ENCODE data around the gene ST14.
A peak's percentile ranks its signal among the peaks of the same experiment; 100 is the strongest.

ST14 gene

GRCh38 chr11:130159657-130160497 lies at the start of gene ST14:
TSS of gene ST14 (plus strand) at chr11:130159782. CDS start at chr11:130159980, 198 bp downstream.
- peak within 1 kb of the TSS; percentile 91 for H3K4me3 ChIP-seq (ENCODE audit: low read depth, low read length)
- TF ChIP-seq CTCF (IDR thresholded peaks at IDR 0.05; ENCODE audit: control insufficient read depth, extremely low read depth, insufficient read depth), result no peak
- no peak for DNase-seq (ENCODE audit: low read depth)

- no peak for TF ChIP-seq CTCF (IDR thresholded peaks at IDR 0.05; ENCODE audit: control insufficient read depth, extremely low read depth, insufficient read depth)
- no peak for DNase-seq (ENCODE audit: low read depth)
- no peak overlapping the region for H3K4me3 ChIP-seq (ENCODE audit: low read depth, low read length)
These were observed 49.1 kb upstream of the ST14 start for GRCh38 chr11:130110339-130111108.

- no peak for TF ChIP-seq CTCF (IDR thresholded peaks at IDR 0.05; ENCODE audit: control insufficient read depth, extremely low read depth, insufficient read depth)
- no peak for DNase-seq (ENCODE audit: low read depth)
- no peak overlapping the region for H3K4me3 ChIP-seq (ENCODE audit: low read depth, low read length)
These were observed 47.3 kb upstream of the ST14 start for GRCh38 chr11:130112071-130112830.

GRCh38 chr11:130114281-130114680 lies 45.3 kb upstream of the ST14 start:
- no peak overlapping the region for H3K4me3 ChIP-seq (ENCODE audit: low read depth, low read length)
- no peak for TF ChIP-seq CTCF (IDR thresholded peaks at IDR 0.05; ENCODE audit: control insufficient read depth, extremely low read depth, insufficient read depth)
- peak; percentile 27 for DNase-seq (ENCODE audit: low read depth)

- TF ChIP-seq CTCF (IDR thresholded peaks at IDR 0.05; ENCODE audit: control insufficient read depth, extremely low read depth, insufficient read depth), result no peak
- no peak for DNase-seq (ENCODE audit: low read depth)
- H3K4me3 ChIP-seq (ENCODE audit: low read depth, low read length), result no peak overlapping the region
These were observed 44.9 kb upstream of the ST14 start for GRCh38 chr11:130114726-130115125.

- no peak overlapping the region for H3K4me3 ChIP-seq (ENCODE audit: low read depth, low read length)
- peak; percentile 67 for DNase-seq (ENCODE audit: low read depth)
- TF ChIP-seq CTCF (IDR thresholded peaks at IDR 0.05; ENCODE audit: control insufficient read depth, extremely low read depth, insufficient read depth), result no peak
These were observed 44.4 kb upstream of the ST14 start for GRCh38 chr11:130115218-130115617.
